GM12872 (cell line): ENCODE measurements around the gene RELCH.

ENCODE experiments used
- CTCF ChIP-seq: IDR thresholded peaks from 3 replicates; pipeline ENCODE4 v1.5.1; 2011; ENCODE audit warnings: low read depth, mild to moderate bottlenecking, low read length, moderate library complexity; ENCODE audit not compliant: insufficient read depth

RELCH gene

GRCh38 chr18:62337336-62337735 is 150.3 kb downstream of the RELCH start:
- no peak for TF ChIP-seq CTCF

GRCh38 chr18:62338446-62339105 is 151.5 kb downstream of the RELCH start:
- TF ChIP-seq CTCF = no peak

- TF ChIP-seq CTCF = no peak
Measured at GRCh38 chr18:62339106-62339988, 152.3 kb downstream of the RELCH start.

GRCh38 chr18:62340996-62341395 is 153.9 kb downstream of the RELCH start:
- no peak for TF ChIP-seq CTCF

GRCh38 chr18:62341473-62341872 is 154.4 kb downstream of the RELCH start:
- TF ChIP-seq CTCF = no peak

- no peak for TF ChIP-seq CTCF
Measured at GRCh38 chr18:62342884-62343283, 155.8 kb downstream of the RELCH start.

GRCh38 chr18:62343316-62343715 is 156.3 kb downstream of the RELCH start:
- no peak for TF ChIP-seq CTCF
